DMS 273 treated with DMSO at 0.1 percent for 48 hours (cell line): ENCODE measurements around the gene IFNE.
"Not testable (repeated sequence)": the region's sequence is repeated elsewhere in the genome, so short reads cannot be mapped to it uniquely, and the experiment has no call there.

ENCODE experiments used
- DNase-seq: peaks from one replicate; lab custom pipeline; 2025; lab: John Stamatoyannopoulos, UW

The IFNE gene

GRCh38 chr9:21491756-21492155 lies 9.6 kb upstream of the IFNE start:
- DNase-seq, result no peak

- DNase-seq, result no peak
Observed at GRCh38 chr9:21481470-21482056, 550 bp downstream of the IFNE start.

- no peak for DNase-seq
Observed at GRCh38 chr9:21479152-21479702, 2.9 kb downstream of the IFNE start.

- DNase-seq, result no peak
Observed at GRCh38 chr9:21477466-21477865, 4.6 kb downstream of the IFNE start.

- no peak for DNase-seq
Observed at GRCh38 chr9:21473236-21473635, 8.9 kb downstream of the IFNE start.

GRCh38 chr9:21470126-21470525 lies 12.0 kb downstream of the IFNE start:
- no peak for DNase-seq

GRCh38 chr9:21465859-21466518 lies 16.1 kb downstream of the IFNE start:
- DNase-seq, result no peak

- DNase-seq, result no peak
Observed at GRCh38 chr9:21465138-21465537, 17.0 kb downstream of the IFNE start.

GRCh38 chr9:21461377-21461776 lies 20.7 kb downstream of the IFNE start:
- DNase-seq, result no peak

GRCh38 chr9:21455320-21455719 lies 26.8 kb downstream of the IFNE start:
- DNase-seq, result no peak

GRCh38 chr9:21454149-21454548 lies 28.0 kb downstream of the IFNE start:
- no peak for DNase-seq

- DNase-seq, result no peak
Observed at GRCh38 chr9:21452681-21453080, 29.4 kb downstream of the IFNE start.

- DNase-seq, result no peak
Observed at GRCh38 chr9:21450733-21451394, 31.2 kb downstream of the IFNE start.

GRCh38 chr9:21449312-21449711 lies 32.8 kb downstream of the IFNE start:
- not testable (repeated sequence) for DNase-seq

GRCh38 chr9:21443849-21444625 lies 38.1 kb downstream of the IFNE start:
- no peak for DNase-seq

GRCh38 chr9:21440139-21440538 lies 42.0 kb downstream of the IFNE start, which contains the start of gene IFNA1:
Gene IFNA1, plus strand, starts transcription at chr9:21440439. Its CDS starts 69 bp downstream, at chr9:21440508.
- no peak for DNase-seq

- DNase-seq, result not testable (repeated sequence)
Observed at GRCh38 chr9:21435015-21435383, 47.1 kb downstream of the IFNE start.

GRCh38 chr9:21434202-21435014 lies 47.7 kb downstream of the IFNE start:
- DNase-seq, result peak; percentile 3

GRCh38 chr9:21432672-21433425 lies 49.3 kb downstream of the IFNE start:
- no peak for DNase-seq
